HUDEP-2 (cell line): ENCODE measurements around the gene CCT8L2.
"Not testable (repeated sequence)": the region's sequence is repeated elsewhere in the genome, so short reads cannot be mapped to it uniquely, and the experiment has no call there.

Source experiments
- DNase-seq, 76 experiments: peaks; one replicate each; lab custom pipeline; 2025; ENCODE audit not compliant: unreplicated experiment in 76 of 76; lab: John Stamatoyannopoulos, UW

CCT8L2 gene, protein sequence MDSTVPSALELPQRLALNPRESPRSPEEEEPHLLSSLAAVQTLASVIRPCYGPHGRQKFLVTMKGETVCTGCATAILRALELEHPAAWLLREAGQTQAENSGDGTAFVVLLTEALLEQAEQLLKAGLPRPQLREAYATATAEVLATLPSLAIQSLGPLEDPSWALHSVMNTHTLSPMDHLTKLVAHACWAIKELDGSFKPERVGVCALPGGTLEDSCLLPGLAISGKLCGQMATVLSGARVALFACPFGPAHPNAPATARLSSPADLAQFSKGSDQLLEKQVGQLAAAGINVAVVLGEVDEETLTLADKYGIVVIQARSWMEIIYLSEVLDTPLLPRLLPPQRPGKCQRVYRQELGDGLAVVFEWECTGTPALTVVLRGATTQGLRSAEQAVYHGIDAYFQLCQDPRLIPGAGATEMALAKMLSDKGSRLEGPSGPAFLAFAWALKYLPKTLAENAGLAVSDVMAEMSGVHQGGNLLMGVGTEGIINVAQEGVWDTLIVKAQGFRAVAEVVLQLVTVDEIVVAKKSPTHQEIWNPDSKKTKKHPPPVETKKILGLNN

DNA sequence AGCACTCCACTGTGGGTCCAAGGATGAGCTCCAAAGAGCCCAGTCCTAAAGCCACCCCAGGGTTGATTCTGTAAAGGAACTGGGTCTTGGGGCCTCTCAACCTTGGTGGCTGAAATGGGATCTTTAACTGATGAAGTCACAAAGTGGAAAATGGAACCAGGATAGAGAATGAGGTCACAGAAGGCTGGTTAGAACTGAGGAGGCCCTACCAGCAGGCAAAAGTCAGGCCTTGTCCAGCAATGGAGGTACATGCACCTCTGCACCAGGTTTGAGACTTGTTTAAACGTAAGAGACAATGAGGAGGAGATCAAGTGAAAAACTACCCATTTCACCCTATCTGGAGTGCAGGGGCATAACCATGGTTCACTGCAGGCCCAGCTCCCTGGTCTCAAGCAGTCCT, at the start of gene CCT8L2:
Gene CCT8L2 (minus strand): TSS at position 101 of the 400 bp plus-strand sequence. CDS start 260 bp downstream, outside the sequence.
- not testable (repeated sequence) for DNase-seq

DNA sequence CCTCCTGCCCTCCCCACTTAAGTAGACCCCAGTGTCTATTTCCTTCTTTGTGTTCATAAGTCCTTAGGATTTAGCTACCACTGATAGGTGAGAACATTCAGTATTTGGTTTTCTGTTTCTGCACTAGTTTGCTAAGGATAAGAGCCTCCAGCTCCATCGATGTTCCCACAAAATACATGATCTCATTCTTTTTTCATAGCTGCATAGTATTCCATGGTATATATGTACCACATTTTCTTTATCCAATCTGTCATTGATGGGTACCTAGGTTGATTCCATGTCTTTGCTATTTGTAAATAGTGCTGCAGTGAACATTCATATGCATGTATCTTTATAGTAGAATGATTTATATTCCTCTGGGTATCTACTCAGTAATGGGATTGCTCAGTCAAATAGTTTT, 42.8 kb upstream of the CCT8L2 start:
- DNase-seq, result not testable (repeated sequence)

DNA sequence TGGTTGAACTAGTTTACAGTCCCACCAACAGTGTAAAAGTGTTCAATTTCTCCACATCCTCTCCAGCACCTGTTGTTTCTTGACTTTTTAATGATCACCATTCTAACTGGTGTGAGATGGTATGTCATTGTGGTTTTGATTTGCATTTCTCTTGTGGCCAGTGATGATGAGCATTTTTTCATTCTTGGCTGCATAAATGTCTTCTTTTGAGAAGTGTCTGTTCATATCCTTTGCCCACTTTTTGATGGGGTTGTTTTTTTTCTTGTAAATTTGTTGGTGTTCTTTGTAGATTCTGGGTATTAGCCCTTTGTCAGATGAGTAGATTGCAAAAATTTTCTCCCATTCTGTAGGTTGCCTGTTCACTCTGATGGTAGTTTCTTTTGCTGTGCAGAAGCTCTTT, 41.5 kb upstream of the CCT8L2 start:
- not testable (repeated sequence) for DNase-seq

DNA sequence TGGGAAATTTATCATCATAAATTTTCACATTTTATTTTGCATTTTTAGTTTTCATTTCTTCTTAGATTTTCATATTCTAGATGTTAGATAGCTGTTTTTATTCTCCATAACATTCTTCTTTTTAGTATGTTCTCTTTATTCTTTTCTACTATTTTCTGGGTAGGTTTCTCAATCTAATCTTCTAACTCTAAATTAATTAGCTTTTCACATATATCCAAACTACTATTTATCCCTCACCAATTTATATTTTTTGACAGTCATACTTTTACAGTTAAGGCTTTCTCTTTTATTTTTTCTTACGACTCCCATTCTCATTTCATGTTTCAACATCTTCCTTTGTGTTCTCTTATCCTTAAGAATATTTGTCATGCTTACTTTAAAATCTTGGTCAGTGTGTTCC, 35.9 kb upstream of the CCT8L2 start:
- DNase-seq, result not testable (repeated sequence)

DNA sequence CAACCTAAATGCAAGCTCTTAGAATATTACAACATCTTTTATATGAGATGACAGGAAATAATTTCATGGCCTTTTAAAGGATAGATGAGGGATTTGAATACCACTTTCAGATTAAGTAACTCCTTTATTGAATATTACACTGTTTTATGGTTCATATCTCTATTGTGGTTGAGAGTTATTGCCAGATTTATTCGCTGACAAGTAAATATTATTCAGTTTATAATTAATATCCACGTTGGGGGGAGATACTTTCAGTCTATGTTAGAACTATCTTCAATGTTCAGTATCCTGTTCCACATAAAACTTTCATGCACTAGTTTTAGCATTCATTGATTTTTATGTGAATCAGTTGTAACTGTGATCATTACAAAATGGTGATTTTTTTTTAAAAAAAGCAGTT, 32.4 kb upstream of the CCT8L2 start:
- not testable (repeated sequence) for DNase-seq

DNA sequence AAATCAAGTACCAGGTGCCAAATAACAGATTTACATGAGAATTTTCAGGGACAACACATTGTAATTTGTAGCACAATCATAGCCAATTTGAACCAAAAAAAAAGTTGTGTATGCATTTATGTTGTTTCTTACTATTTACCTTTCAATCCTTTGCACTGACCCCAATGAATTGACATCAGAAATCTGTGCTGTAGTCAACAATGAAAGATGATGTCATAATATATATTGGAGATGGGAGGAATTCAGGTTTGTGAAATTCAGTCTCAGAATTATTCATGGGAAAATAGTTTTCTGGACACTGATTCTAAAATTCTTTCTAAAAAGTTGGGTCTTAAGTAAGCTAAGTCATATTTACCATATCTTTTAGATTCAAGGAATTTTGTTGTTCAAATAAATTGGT, 31.0 kb upstream of the CCT8L2 start:
- DNase-seq, result not testable (repeated sequence)

DNA sequence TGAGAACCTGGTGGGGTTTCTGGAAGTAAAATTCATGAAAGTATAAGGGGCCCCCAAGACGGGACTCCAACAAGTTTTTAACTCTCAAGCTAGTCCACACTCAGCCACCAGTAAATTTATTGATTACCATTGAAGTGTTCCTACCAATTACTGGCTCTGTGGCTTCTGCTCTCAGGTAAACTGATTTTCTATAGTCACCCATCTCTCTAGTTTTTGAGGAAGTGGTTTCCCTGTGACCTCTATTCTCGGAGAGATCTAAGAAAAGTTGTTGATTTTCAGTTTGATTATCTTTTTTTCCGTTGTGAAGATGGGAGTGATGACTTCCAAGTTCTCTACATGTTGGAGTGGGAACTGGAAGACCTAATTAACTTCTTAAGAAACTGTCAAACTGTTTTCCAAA, 24.9 kb upstream of the CCT8L2 start:
- not testable (repeated sequence) for DNase-seq

DNA sequence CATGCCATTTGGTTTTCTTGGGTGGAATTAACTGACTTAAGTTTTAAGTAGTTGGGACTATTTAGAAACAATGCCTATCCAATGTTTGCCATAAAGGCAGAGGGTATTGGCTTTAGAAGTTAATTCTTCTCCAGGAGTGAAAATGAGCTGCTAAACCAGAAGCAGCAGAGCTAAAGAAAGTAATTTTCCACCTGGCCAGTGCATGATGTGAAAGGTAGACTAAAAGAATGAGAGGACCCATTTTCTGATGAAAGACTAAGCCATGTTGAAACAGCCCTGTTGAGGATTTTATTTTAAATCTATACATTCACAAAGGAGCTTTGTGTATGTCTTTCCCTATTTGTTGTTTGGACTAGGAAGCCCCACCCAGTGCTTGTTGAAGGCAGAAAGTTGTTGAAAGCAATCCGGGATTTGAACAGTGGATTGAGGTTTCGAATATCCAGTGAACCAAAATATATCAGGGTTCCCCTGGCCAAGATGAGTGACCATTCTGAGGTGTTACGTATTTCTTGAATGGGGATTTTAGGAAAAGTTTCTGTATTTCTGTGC, 23.9 kb upstream of the CCT8L2 start:
- DNase-seq, result not testable (repeated sequence)

DNA sequence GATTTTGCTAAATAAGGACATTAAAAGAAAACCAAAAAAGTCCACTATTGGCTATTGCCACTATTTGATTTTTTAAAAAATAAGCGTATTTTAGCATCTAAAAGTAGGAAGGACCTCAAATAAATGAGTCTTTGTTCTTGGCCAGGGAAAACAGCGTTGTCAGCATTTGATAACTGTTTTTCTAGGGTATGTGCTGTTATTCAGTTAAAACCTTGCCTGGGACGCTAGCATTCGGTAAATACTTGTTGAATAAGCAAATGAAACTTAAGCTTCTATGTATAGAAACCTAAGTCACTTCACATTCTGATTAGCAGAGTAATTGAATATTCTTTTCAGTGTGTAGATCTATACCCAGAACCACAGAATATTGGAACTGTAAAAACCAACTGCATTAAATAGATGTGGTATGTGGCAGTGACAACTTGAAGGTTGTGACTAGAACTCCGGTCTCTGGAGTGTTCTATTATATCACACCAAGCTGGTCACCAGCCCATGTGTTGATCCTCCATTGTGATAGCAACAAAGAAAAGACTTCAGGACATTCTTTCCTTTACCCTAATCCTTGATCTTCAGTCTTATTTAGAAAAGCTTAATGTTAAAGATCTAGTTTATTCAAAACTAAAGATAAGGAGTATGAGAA, 23.1 kb upstream of the CCT8L2 start:
- DNase-seq, result not testable (repeated sequence)

DNA sequence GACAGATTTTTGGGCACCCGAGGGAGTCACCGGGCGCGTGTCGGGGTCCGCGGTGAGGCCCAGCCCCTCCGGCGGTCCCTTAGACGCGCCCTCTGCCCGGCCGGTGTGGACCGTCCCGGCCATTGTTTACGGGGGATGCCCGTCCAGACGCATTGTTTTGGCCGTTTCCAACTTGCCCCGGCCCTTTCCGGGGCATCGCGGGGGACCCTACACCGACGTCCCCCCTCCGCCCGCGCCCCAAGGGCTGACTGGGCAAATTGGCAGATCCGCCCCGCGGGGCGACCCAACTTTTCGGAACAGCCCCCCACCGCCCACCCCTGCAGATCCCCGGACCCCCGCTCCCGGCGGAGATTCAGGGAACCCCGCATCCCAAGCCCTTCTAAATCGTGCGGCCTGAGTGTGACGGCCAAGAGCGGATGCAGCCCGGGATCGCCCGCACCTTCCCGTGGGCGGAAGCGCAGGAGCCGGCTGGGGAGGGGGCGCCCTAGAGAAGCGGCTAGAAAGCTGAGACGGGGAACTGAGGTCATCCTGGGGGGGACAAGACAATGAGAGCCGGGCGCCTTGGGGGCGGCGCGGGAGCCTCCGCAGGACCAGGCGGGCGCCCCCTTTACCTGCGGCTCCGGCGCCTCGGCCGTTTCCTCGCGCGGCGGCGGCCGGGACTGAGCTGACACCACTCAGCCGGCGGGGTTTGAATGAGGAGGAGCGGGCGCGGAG, 17.1 kb upstream of the CCT8L2 start:
- DNase-seq, result peak in 1 of 76 experiments; percentile 1

DNA sequence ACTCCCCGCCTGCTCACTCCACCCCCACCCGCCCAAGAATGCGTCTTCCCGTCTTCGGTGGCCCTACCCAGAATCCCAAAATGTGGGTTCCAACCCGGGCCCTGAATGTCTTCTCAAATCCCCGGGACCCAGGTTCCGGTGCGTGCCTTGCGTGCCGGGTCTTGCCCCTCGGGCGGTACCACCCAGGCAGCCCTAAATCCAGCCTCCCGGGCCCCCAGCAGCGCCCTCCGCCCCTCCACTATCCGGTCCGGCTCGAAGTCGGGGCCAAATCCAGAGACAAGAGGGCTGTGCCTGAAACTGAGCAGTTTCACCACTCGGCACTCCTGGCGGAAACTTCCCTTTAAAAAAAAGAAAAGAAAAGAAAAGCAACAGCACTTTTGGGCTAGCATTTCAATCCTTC, 16.3 kb upstream of the CCT8L2 start:
- DNase-seq, result no peak

DNA sequence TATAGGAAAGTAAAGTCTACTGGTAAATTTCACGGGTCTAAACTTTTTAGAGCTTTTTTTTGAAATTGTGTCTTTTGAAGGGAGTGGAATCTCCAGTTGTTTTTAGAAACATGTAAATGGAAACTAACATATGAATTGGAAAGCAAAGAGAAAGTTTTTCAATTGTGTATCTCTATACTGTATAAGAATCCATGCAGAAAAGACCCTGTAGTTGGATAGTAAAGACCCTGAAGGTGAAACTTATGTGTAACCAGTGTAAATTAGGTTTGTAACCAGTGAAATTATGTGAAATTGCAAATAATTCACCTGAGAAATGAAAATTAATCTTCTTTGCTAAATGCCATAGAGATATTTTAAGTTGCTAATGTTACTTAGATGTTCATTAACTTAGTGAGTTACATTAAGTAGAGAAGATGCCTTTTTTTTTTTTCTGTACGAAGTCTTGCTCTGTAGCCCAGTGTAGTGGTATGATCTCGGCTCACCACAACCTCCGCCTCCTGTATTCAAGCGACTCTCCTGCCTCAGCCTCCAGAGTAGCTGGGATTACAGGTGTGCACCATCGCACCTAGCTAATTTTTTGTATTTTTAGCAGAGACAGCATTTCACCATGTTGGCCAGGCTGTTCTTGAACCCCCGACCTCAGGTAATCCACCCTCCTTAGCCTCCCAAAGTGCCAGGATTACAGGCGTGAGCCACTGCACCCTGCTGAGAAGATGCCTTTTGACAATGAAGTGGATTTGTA, 11.8 kb upstream of the CCT8L2 start:
- not testable (repeated sequence) for DNase-seq

DNA sequence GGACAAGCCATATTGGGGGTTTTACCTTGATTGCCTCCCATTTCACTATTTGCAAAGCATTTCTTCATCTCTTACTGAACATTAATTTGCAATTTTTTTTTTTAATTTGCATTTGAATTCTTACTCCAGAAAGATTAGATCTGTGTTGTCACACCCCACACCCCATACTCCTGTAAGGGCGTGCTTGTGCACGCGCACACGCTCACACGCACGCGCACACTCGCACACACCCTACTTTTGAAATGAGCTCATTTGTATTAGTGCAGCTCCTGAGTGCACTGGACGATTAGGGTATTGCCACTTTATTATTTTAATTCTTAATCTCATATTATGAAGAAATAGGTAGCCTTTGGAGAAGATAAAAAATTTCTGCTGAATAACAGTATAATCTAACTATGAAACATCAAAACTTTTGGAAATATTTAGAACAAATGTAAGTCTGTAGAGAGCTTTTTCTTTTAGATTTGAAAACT, 11.2 kb upstream of the CCT8L2 start:
- not testable (repeated sequence) for DNase-seq

DNA sequence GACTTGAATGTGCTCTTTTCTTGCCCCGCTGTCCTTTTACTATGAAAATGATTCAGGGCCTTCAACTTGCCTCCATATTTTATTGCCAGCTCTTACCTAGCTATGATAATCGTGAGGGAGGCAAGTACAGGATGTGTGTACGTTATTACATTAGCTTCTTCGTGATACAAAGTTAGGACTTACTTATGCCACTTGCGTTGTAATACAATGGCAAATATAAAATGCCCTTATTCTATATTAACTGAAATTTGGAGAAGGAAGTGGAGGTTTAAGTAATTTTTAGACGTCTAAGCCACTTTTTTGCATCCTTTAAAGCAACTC, 10.8 kb upstream of the CCT8L2 start:
- no peak for DNase-seq

DNA sequence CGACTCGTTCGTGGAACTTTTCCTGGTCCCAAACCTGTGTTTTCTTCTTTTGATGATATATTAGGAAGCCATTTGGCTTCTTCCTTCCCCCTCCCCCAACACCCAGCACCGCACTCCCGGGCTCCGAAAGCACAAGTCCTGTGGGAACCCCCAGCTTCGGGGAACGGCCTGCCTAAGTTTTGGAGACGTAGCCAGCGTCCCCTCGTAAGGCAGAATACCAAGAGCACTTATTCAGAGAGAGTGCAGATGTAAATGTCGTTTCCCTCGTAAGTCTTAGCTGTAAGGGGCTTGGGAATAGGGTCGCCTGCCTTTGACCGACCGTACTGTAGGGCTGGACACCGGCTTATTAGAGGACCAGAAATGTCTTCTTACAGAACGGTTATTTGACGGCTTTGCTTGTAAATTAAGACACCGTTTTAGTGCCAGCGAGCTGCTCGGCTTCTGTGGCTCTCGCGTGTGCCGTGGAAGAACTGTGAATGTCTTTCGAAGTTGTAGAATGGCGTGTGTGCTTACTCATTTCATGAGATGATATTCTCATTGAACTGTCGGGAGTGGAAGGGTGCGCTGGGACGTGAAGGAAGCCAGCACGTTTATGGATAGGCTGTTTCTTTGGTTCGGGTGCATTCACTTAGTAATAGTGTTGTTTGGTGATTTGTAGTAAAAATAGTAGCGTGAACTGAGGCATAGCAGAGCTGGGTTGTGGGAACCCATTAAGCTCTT, 10.3 kb upstream of the CCT8L2 start:
- DNase-seq, result peak in 5 of 76 experiments; percentile 2 to 25 (median 15)

DNA sequence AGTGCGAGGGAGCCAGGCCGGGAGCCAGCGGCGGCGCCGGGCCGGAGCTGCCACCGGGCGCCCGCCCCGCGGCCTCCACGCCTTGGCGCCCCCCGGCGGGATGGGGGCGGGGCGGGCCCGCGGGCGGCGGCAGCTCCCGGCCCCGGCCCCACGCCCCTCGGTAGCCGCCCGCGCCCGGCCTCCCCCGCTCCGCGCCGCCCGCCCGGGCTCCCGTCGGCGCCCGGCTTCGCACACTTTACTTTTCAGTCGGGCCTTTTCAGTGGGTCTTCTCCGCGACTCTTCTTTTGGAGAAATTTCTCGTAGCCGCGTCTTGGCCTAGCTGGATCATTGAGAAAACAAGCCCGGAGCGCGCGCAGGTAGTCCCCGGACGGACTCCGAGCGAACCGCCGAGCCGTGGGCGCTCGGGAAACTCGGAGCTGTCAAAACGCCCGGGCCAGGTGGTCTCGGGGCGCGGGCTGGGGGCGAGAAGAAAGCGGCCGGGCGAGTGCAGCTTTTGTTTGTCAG, 9.7 kb upstream of the CCT8L2 start:
- DNase-seq, result peak in 5 of 76 experiments; percentile 1 to 25 (median 8)

DNA sequence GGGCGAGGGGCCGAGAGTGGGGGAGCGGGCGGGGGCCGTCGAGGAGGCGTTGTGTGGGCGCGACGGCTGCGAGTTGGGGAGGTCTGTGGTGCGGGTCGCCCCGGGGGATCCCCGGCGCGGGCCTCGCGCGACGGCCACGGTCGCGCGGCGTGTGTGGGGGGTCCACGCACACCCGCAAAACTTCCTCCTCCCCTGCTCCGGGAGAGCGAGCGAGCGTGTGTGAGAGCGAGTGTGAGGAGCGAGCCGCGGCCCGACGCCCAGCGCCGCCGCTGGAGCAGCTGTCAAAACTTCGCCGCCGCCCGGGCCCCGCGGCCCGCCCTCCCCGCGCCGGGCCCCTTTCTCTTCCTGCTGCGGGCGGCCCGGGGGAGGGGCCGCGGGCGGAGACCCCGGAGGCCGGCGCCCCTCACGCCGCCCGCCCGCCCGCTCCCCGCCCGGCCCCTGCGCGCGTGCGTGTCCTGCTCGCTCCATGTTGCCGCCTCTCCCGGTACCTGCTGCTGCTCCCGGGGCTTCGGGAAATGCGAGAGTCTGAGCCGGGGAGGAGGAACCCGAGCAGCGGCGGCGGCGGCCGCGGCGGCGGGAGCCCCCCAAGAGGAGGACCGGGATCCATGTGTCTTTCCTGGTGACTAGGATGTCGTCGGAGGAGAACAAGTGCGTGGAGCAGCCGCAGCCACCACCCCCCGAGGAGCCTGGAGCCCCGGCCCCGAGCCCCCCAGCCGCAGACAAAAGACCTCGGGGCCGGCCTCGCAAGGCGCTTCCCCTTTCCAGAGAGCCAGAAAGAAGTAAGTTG, 9.0 kb upstream of the CCT8L2 start:
- peak in 7 of 76 experiments; percentile 15 to 33 (median 21) for DNase-seq

DNA sequence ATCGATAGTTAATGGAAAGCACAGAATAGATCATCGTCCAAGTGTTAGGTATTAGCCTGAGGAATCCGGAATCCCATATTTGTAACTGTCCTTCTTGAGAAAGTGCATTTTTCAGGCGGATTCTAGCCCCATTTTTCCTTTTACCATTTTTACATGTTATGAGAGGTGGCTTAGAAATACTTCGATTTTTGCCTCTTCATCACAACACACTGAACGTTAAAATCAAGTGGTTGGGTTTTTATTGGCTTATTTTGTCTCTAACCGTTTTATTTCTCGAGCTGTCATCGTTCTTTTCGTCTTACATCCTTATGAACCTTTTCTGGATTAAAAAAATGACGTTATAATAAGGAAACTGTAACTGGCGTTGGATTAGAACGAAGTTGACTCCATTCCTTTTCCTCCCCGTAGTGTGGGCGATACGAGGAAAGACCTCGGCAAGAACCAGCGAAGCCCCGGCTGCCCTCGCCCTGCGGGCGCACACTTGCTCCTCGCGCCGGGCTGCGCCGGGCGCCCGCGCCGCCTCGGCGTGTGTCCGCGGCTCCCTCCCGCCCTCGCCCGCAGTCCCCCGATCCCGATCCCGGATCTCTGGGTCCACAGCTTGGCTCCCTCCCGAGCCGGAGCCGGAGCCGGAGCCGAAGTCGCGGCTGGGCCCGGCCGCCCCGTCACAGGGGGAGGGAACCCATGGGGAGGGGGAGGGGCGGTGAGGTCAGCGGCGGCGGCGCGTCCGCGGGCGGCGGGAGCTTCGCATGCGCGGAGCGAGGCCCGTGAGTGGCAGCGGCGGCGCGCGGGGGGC, 8.2 kb upstream of the CCT8L2 start:
- DNase-seq, result peak in 62 of 76 experiments; percentile 0 to 76 (median 40)
